PFSK-1 (cell line): ENCODE data around the gene ARPC5.

Experiments used
- FOXP2 ChIP-seq: optimal IDR thresholded peaks from 2 replicates; pipeline ENCODE3; 2011; ENCODE audit warnings: borderline replicate concordance, control low read depth, inconsistent platforms; ENCODE audit not compliant: insufficient read depth; ENCODE audit errors: extremely low read length, extremely low read depth
- POLR2AphosphoS5 ChIP-seq: IDR thresholded peaks from 2 replicates; pipeline ENCODE4 v1.6.1; 2012; ENCODE audit warnings: low read depth, mild to moderate bottlenecking, control low read depth, low read length, moderate library complexity
- REST ChIP-seq, 2 experiments: IDR thresholded peaks; 2 replicates each; pipeline versions ENCODE4 v1.6.1 to v1.8.0; 2011 to 2012; ENCODE audit warnings: low read depth in 2 of 2, low read length in 2 of 2, control low read depth in 1 of 2, inconsistent platforms in 1 of 2, mild to moderate bottlenecking in 1 of 2, moderate library complexity in 1 of 2; ENCODE audit not compliant: insufficient read depth in 1 of 2
- SIN3A ChIP-seq: IDR thresholded peaks from 2 replicates; pipeline ENCODE4 v1.6.1; 2012; ENCODE audit warnings: mild to moderate bottlenecking, low read length, moderate library complexity, borderline replicate concordance; ENCODE audit not compliant: insufficient read depth
- TAF1 ChIP-seq: IDR thresholded peaks from 2 replicates; pipeline ENCODE4 v1.6.1; 2012; ENCODE audit warnings: low read length, control low read depth, borderline replicate concordance; ENCODE audit not compliant: insufficient read depth

ARPC5 gene

DNA sequence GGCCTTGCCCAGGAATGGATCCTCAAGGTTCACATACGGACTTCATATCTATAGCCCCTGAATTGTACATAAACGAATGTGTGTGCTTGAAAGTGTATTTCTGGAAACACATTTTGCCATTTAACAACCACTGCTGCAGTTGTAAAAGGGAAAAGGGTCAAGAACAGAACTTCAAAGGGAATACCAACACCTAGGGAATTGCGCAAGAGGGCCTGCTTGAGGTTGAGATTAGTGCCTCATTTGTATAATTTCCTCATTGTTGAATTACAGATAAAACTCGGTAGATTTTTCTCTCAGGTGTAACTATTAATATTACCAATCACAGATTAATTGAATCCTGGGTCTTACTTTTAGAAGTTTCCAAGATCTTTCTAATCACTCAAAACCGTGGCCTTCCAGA, 51.4 kb downstream of the ARPC5 start:
- TF ChIP-seq FOXP2 = no peak
- no peak for TF ChIP-seq REST (IDR thresholded peaks at IDR 0.05; ENCODE audit: insufficient read depth in 1 of 2, low read depth in 2 of 2, low read length in 2 of 2)
- no peak for TF ChIP-seq SIN3A
- TF ChIP-seq TAF1 = no peak

DNA sequence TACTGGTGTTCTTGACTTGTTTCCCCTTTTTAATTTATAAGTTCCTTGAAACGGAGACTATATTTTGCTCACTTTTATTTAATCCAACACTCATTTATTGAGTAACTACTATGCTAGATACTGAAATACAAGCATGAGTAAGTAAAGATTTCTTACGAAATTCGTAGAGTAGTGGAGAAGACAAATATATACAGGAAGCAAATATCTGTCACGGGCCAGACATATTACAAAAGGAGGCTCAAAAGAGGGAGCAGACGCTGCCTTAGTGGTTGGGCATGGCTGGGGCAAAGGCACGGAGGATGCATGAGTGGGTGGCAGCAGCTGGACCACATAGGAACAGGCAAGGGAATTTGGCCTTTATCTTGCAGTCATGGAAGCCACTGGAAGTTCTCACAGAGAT, 52.1 kb downstream of the ARPC5 start:
- TF ChIP-seq TAF1 (no peak), REST (IDR thresholded peaks at IDR 0.05; ENCODE audit: insufficient read depth in 1 of 2, low read depth in 2 of 2, low read length in 2 of 2) (no peak), FOXP2 (no peak), POLR2AphosphoS5 (no peak), SIN3A (no peak)

- no peak for TF ChIP-seq POLR2AphosphoS5
- no peak for TF ChIP-seq REST (IDR thresholded peaks at IDR 0.05; ENCODE audit: insufficient read depth in 1 of 2, low read depth in 2 of 2, low read length in 2 of 2)
- no peak for TF ChIP-seq TAF1
- no peak for TF ChIP-seq SIN3A
- no peak for TF ChIP-seq FOXP2
Measured at GRCh38 chr1:183582021-183582713, 53.4 kb downstream of the ARPC5 start.

DNA sequence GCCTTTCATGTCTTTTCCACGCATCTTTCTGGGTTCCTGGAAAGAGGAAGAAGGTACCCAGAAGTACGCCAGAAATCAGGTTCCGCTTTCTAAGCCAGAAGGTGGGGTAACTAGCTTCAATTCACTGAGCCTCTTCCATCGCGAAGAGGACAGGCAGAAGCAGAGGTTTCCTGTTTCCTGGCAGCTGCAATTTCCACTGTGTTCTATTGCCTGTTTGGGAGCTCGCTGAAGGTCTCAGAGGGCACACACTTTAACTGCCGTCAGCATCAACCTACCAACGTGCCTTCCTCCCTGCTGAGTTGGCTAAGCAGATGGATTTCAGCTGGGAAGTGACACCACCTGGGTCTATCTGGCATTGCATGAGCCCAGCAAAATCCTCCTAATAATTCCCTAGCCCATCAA, 55.3 kb downstream of the ARPC5 start:
- TF ChIP-seq REST (IDR thresholded peaks at IDR 0.05; ENCODE audit: insufficient read depth in 1 of 2, low read depth in 2 of 2, low read length in 2 of 2) = no peak
- no peak for TF ChIP-seq FOXP2
- no peak for TF ChIP-seq SIN3A
- no peak for TF ChIP-seq POLR2AphosphoS5
- TF ChIP-seq TAF1 = no peak

DNA sequence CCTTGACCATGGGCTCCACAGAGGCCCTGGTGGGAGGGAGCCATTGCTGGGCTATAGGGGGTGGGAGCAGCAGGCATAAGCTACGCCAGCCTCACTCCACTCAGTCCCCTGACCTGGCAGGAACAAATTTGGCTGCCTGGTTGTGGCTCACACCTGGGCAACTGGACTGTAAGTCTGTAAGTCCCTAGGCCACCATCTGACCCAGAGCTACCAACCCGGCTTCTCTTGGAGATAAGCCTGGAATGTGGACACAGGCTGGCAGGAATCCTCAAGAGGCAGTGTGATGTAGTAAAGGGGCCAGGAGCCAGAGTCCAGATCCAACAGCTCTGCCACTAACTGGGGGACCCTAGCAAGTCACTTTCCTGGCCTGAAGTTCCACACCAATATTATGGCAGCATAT, 56.7 kb downstream of the ARPC5 start:
- TF ChIP-seq TAF1 (no peak), SIN3A (no peak), POLR2AphosphoS5 (no peak), FOXP2 (no peak), REST (IDR thresholded peaks at IDR 0.05; ENCODE audit: insufficient read depth in 1 of 2, low read depth in 2 of 2, low read length in 2 of 2) (no peak)
